Dermis microvascular lymphatic vessel endothelial cell (primary cell): ENCODE results near the gene TFG. TPM values are rescaled to one million over a fixed set of nuclear protein-coding genes. Genes with fewer than 3 reads are reported as not detected.

Experiments
- DNase-seq, 2 donors: peaks; one replicate each; pipeline versions ENCODE4 v3.0.0 to v3.0.0-alpha.2; 2010; ENCODE audit warnings: low read depth in 2 of 2
- total RNA-seq: library from RNA; depleted of rRNA; stranded (reverse); fragments of >200 nt; gene quantifications from 2 replicates; pipeline ENCODE4 v1.2.1, GENCODE V29; 2014

The TFG gene
- total RNA-seq, 1 donor from 2014 or later, result 44.3 TPM

- DNase-seq, result peak; percentile 4 to 27
Observed at GRCh38 chr3:100796556-100796955, 87.3 kb downstream of the TFG start.

GRCh38 chr3:100798012-100798411 lies 88.7 kb downstream of the TFG start:
- peak in 1 of 2 donors; percentile 29 for DNase-seq

Other genes starting within 250 kb of the TFG start
- gene TMEM45A, start 216.9 kb upstream of the TFG start, total RNA-seq, result 10.7 and 21.6 TPM in 2 replicates
- gene ADGRG7, start 99.9 kb upstream of the TFG start, total RNA-seq, result not detected in 2 replicates